Measurements from ENCODE around the gene COPS6. TPM values are rescaled to one million over a fixed set of nuclear protein-coding genes. Genes with fewer than 3 reads are reported as not detected.

COPS6 gene
- total RNA-seq, 1 experiment from 2014 or later, result 110 TPM

- intact Hi-C loops (cut with micrococcal nuclease; ENCODE audit: unreplicated experiment), result no loop called here
- Mint-ChIP-seq H3K4me1 (ENCODE audit: low read depth, unreplicated experiment) (peaks cover 8% of the 10 kb centered on the region), H3K36me3 (ENCODE audit: insufficient read depth, unreplicated experiment) (peaks cover 38% of the 10 kb centered on the region), H3K9me3 (ENCODE audit: low read depth, unreplicated experiment) (no peaks in the 10 kb centered on the region), H3K27me3 (ENCODE audit: unreplicated experiment) (no peaks in the 10 kb centered on the region), H3K27ac (ENCODE audit: unreplicated experiment) (no peak overlapping the region), H3K4me3 (ENCODE audit: low read depth, unreplicated experiment) (no peak overlapping the region)
- BruUV-seq (replicated peaks), result no TSS peak
- no peak for TF ChIP-seq CTCF (IDR thresholded peaks at IDR 0.05; ENCODE audit: unreplicated experiment)
- CTCF ChIA-PET, result no interaction called here
- DNase-seq, result no peak
Observed at GRCh38 chr7:100122067-100122466, 33.3 kb downstream of the COPS6 start.

- no peak for DNase-seq
- no peak overlapping the region for H3K27ac Mint-ChIP-seq (ENCODE audit: unreplicated experiment)
- H3K27me3 Mint-ChIP-seq (ENCODE audit: unreplicated experiment), result no peaks in the 10 kb centered on the region
- no peak for TF ChIP-seq CTCF (IDR thresholded peaks at IDR 0.05; ENCODE audit: unreplicated experiment)
- intact Hi-C loops (cut with micrococcal nuclease; ENCODE audit: unreplicated experiment), result no loop called here
- no TSS peak for BruUV-seq (replicated peaks)
- H3K9me3 Mint-ChIP-seq (ENCODE audit: low read depth, unreplicated experiment), result no peaks in the 10 kb centered on the region
- no peak overlapping the region for H3K4me3 Mint-ChIP-seq (ENCODE audit: low read depth, unreplicated experiment)
- peaks cover 43% of the 10 kb centered on the region for H3K36me3 Mint-ChIP-seq (ENCODE audit: insufficient read depth, unreplicated experiment)
- peaks cover 8% of the 10 kb centered on the region for H3K4me1 Mint-ChIP-seq (ENCODE audit: low read depth, unreplicated experiment)
- CTCF ChIA-PET, result no interaction called here
Observed at GRCh38 chr7:100122568-100122967, 33.8 kb downstream of the COPS6 start.

GRCh38 chr7:100124301-100125230 lies 35.8 kb downstream of the COPS6 start:
- DNase-seq, result no peak
- H3K4me1 Mint-ChIP-seq (ENCODE audit: low read depth, unreplicated experiment), result peaks cover 8% of the 10 kb centered on the region
- BruUV-seq (replicated peaks), result no TSS peak
- TF ChIP-seq CTCF (IDR thresholded peaks at IDR 0.05; ENCODE audit: unreplicated experiment), result no peak
- CTCF ChIA-PET, result no interaction called here
- H3K9me3 Mint-ChIP-seq (ENCODE audit: low read depth, unreplicated experiment), result no peaks in the 10 kb centered on the region
- intact Hi-C loops (cut with micrococcal nuclease; ENCODE audit: unreplicated experiment), result no loop called here
- no peak overlapping the region for H3K27ac Mint-ChIP-seq (ENCODE audit: unreplicated experiment)
- peaks cover 35% of the 10 kb centered on the region for H3K36me3 Mint-ChIP-seq (ENCODE audit: insufficient read depth, unreplicated experiment)
- no peak overlapping the region for H3K4me3 Mint-ChIP-seq (ENCODE audit: low read depth, unreplicated experiment)
- H3K27me3 Mint-ChIP-seq (ENCODE audit: unreplicated experiment), result no peaks in the 10 kb centered on the region

GRCh38 chr7:100126239-100126930 lies 37.6 kb downstream of the COPS6 start:
- H3K4me1 Mint-ChIP-seq (ENCODE audit: low read depth, unreplicated experiment), result peaks cover 6% of the 10 kb centered on the region
- no peak for TF ChIP-seq CTCF (IDR thresholded peaks at IDR 0.05; ENCODE audit: unreplicated experiment)
- BruUV-seq (replicated peaks), result TSS peak; percentile 75
- no peaks in the 10 kb centered on the region for H3K9me3 Mint-ChIP-seq (ENCODE audit: low read depth, unreplicated experiment)
- H3K27me3 Mint-ChIP-seq (ENCODE audit: unreplicated experiment), result no peaks in the 10 kb centered on the region
- CTCF ChIA-PET, result no interaction called here
- H3K27ac Mint-ChIP-seq (ENCODE audit: unreplicated experiment), result peak overlapping the region; percentile 93
- H3K4me3 Mint-ChIP-seq (ENCODE audit: low read depth, unreplicated experiment), result peak overlapping the region; percentile 88
- intact Hi-C loops (cut with micrococcal nuclease; ENCODE audit: unreplicated experiment), result no loop called here
- DNase-seq, result no peak
- peaks cover 31% of the 10 kb centered on the region for H3K36me3 Mint-ChIP-seq (ENCODE audit: insufficient read depth, unreplicated experiment)
